H9 (cell line): Measurements from ENCODE around the gene TARBP1. TPM values are rescaled to one million over a fixed set of nuclear protein-coding genes. Genes with fewer than 3 reads are reported as not detected.

Source experiments
- DNase-seq: peaks from one replicate; pipeline ENCODE4 v3.0.0-alpha.2; 2017
- H2AFZ ChIP-seq: one replicate; pipeline ENCODE4 v1.6.1; 2013; ENCODE audit warnings: mild to moderate bottlenecking, low read length, control low read depth, moderate library complexity
- H2AK5ac ChIP-seq: 2 replicates; pipeline ENCODE4 v1.6.1; 2013; ENCODE audit warnings: low read length, control low read depth, mixed read lengths; ENCODE audit not compliant: insufficient read length
- H2BK120ac ChIP-seq: one replicate; pipeline ENCODE4 v1.6.1; 2013; ENCODE audit warnings: low read depth, mild to moderate bottlenecking, low read length, control low read depth, inconsistent platforms; ENCODE audit not compliant: poor library complexity, severe bottlenecking
- H2BK12ac ChIP-seq: 2 replicates; pipeline ENCODE4 v1.6.1; 2013; ENCODE audit warnings: low read length, control low read depth, mixed read lengths, low read depth; ENCODE audit not compliant: insufficient read length
- H2BK15ac ChIP-seq: 2 replicates; pipeline ENCODE4 v1.6.1; 2013; ENCODE audit warnings: low read depth, low read length, control low read depth
- H2BK20ac ChIP-seq: one replicate; pipeline ENCODE4 v1.6.1; 2013; ENCODE audit warnings: low read depth, mild to moderate bottlenecking, low read length, control low read depth, inconsistent platforms; ENCODE audit not compliant: poor library complexity, severe bottlenecking
- H2BK5ac ChIP-seq: 2 replicates; pipeline ENCODE4 v1.6.1; 2013; ENCODE audit warnings: low read length, control low read depth, mixed read lengths; ENCODE audit not compliant: insufficient read length
- H3K14ac ChIP-seq: 2 replicates; pipeline ENCODE4 v1.6.1; 2013; ENCODE audit warnings: low read length, control low read depth; ENCODE audit not compliant: insufficient read depth
- H3K18ac ChIP-seq: 2 replicates; pipeline ENCODE4 v1.6.1; 2013; ENCODE audit warnings: low read depth, mild to moderate bottlenecking, mixed read lengths, low read length, control low read depth; ENCODE audit not compliant: insufficient read length
- H3K23ac ChIP-seq: 2 replicates; pipeline ENCODE4 v1.6.1; 2013; ENCODE audit warnings: low read length, control low read depth, mixed read lengths, low read depth; ENCODE audit not compliant: insufficient read length
- H3K23me2 ChIP-seq: 2 replicates; pipeline ENCODE4 v1.6.1; 2013; ENCODE audit warnings: low read depth, mild to moderate bottlenecking, mixed read lengths, low read length, control low read depth; ENCODE audit not compliant: insufficient read length, poor library complexity, severe bottlenecking
- H3K27ac ChIP-seq: 2 replicates; pipeline ENCODE4 v1.5.1; 2013; ENCODE audit warnings: low read length, control low read depth, mixed read lengths, low read depth; ENCODE audit not compliant: insufficient read length
- H3K27me3 ChIP-seq: 2 replicates; pipeline ENCODE4 v1.6.1; 2013; ENCODE audit warnings: low read length, control low read depth, inconsistent platforms; ENCODE audit not compliant: insufficient read depth
- H3K4ac ChIP-seq: 2 replicates; pipeline ENCODE4 v1.6.1; 2013; ENCODE audit warnings: low read depth, mild to moderate bottlenecking, control low read depth, inconsistent platforms, low read length, moderate library complexity
- H3K4me1 ChIP-seq: 2 replicates; pipeline ENCODE4 v1.6.1; 2013; ENCODE audit warnings: low read length, control low read depth, inconsistent platforms; ENCODE audit not compliant: insufficient read depth
- H3K4me2 ChIP-seq: 2 replicates; pipeline ENCODE4 v1.6.1; 2013; ENCODE audit warnings: low read length, control low read depth, mixed read lengths; ENCODE audit not compliant: insufficient read length, insufficient read depth
- H3K56ac ChIP-seq: 2 replicates; pipeline ENCODE4 v1.6.1; 2013; ENCODE audit warnings: low read depth, mild to moderate bottlenecking, mixed read lengths, low read length, control low read depth; ENCODE audit not compliant: insufficient read length
- H3K79me1 ChIP-seq: 2 replicates; pipeline ENCODE4 v1.6.1; 2013; ENCODE audit warnings: low read depth, mild to moderate bottlenecking, moderate library complexity, low read length, control low read depth, inconsistent platforms; ENCODE audit not compliant: insufficient read depth, poor library complexity, severe bottlenecking
- H3K79me2 ChIP-seq: 2 replicates; pipeline ENCODE4 v1.6.1; 2013; ENCODE audit warnings: low read length, control low read depth, inconsistent platforms; ENCODE audit not compliant: insufficient read depth
- H3K9ac ChIP-seq: 2 replicates; pipeline ENCODE4 v1.6.1; 2013; ENCODE audit warnings: low read length, control low read depth, mixed read lengths; ENCODE audit not compliant: insufficient read length; ENCODE audit errors: extremely low read depth
- H3K9me3 ChIP-seq: one replicate; pipeline ENCODE4 v1.6.1; 2013; ENCODE audit warnings: low read depth, low read length, inconsistent platforms; ENCODE audit not compliant: control insufficient read depth
- H3T11ph ChIP-seq: one replicate; pipeline ENCODE4 v1.6.1; 2013; ENCODE audit warnings: mild to moderate bottlenecking, low read length, control low read depth, inconsistent platforms
- H4K20me1 ChIP-seq: one replicate; pipeline ENCODE4 v1.6.1; 2013; ENCODE audit not compliant: control insufficient read depth, insufficient read length, insufficient read depth
- H4K5ac ChIP-seq: 2 replicates; pipeline ENCODE4 v1.6.1; 2013; ENCODE audit warnings: low read depth, mild to moderate bottlenecking, mixed read lengths, low read length, control low read depth; ENCODE audit not compliant: insufficient read length
- H4K8ac ChIP-seq: replicated peaks from 2 replicates; pipeline ENCODE4 v1.6.1; 2013; ENCODE audit warnings: low read length, control low read depth, mixed read lengths, low read depth; ENCODE audit not compliant: insufficient read length
- H4K91ac ChIP-seq: 2 replicates; pipeline ENCODE4 v1.6.1; 2013; ENCODE audit warnings: low read depth, mild to moderate bottlenecking, moderate library complexity, mixed read lengths, low read length, control low read depth; ENCODE audit not compliant: insufficient read length
- H3K27ac Mint-ChIP-seq, 3 experiments: 2 replicates in 2 of 3; 3 replicates in 1 of 3; pipeline ENCODE4 v1.8.0; 2020 to 2021; ENCODE audit warnings: mixed read lengths in 3 of 3, mild to moderate bottlenecking in 1 of 3, moderate library complexity in 1 of 3
- H3K27me3 Mint-ChIP-seq: 2 replicates; pipeline ENCODE4 v1.8.0; 2021; ENCODE audit warnings: low read depth, mild to moderate bottlenecking, moderate library complexity, mixed read lengths
- H3K36me3 Mint-ChIP-seq, 3 experiments: 2 replicates in 2 of 3; 3 replicates in 1 of 3; pipeline ENCODE4 v1.8.0; 2020 to 2021; ENCODE audit warnings: low read depth in 3 of 3, mixed read lengths in 3 of 3; ENCODE audit not compliant: insufficient read depth in 1 of 3
- H3K4me1 Mint-ChIP-seq, 2 experiments: 2 replicates each; pipeline ENCODE4 v1.8.0; 2020; ENCODE audit warnings: mixed read lengths in 2 of 2
- H3K4me3 Mint-ChIP-seq, 2 experiments: 2 replicates in 1 of 2; 3 replicates in 1 of 2; pipeline ENCODE4 v1.8.0; 2020 to 2021; ENCODE audit warnings: mild to moderate bottlenecking in 2 of 2, mixed read lengths in 2 of 2, moderate library complexity in 1 of 2
- H3K9me3 Mint-ChIP-seq, 2 experiments: 2 replicates in 1 of 2; 3 replicates in 1 of 2; pipeline ENCODE4 v1.8.0; 2020; ENCODE audit warnings: mild to moderate bottlenecking in 2 of 2, mixed read lengths in 2 of 2, moderate library complexity in 1 of 2
- total RNA-seq: library from RNA; stranded (reverse); gene quantifications from 2 replicates; pipeline ENCODE4 v1.2.1, GENCODE V29; 2021
- TF ChIP-seq, protein P1 (sequence below): fragments of 200-600 bp; sonication (generic); conservative IDR thresholded peaks from 3 replicates; pipeline ENCODE4 v1.8.0; 2021; ENCODE audit warnings: antibody characterized with exemption, mild to moderate bottlenecking

TARBP1 gene
- total RNA-seq, 1 experiment from 2014 or later: 20.2 TPM

DNA sequence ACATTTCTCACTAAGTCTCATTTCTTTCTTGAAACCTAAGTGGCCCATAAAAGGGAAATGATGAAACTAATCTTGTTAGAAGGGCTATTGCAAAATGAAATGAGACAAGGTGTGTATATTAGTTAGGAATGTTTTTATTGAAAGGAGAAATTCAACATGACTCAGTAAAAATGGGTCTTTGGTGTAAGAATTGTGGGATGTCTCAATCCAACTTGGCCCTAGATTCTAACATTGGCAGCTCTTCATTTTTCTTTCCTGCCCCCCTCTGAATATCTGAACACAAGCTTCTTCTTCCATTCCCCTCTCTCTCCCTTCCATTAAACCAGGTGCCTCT is 26.8 kb upstream of the TARBP1 start:
- H3K27ac Mint-ChIP-seq: no peak overlapping the region
- DNase-seq: no peak

More for the DNA sequence above, 26.8 kb upstream of the TARBP1 start:
- Histone ChIP-seq H3K27me3 (no peaks in the 10 kb centered on the region; the same call in 1 of the 2 replicates), H3K23ac (no peak overlapping the region), H3K27ac (no peak overlapping the region), H2BK5ac (no peak overlapping the region), H3K4ac (no peak overlapping the region), H4K8ac (no peak overlapping the region), H3K79me2 (no peaks in the 10 kb centered on the region), H2BK20ac (no peak overlapping the region), H4K5ac (no peak overlapping the region), H3K4me1 (peaks cover 8% of the 10 kb centered on the region; the same call in 1 of the 2 replicates), H3K9ac (no peak overlapping the region), H2BK120ac (no peak overlapping the region), H2AFZ (no peak overlapping the region), H3K9me3 (no peaks in the 10 kb centered on the region), H4K91ac (no peak overlapping the region), H3K14ac (no peak overlapping the region), H4K20me1 (no peaks in the 10 kb centered on the region), H2BK12ac (no peak overlapping the region), H2AK5ac (no peak overlapping the region), H3K56ac (no peak overlapping the region), H3K18ac (no peak overlapping the region), H3K79me1 (no peaks in the 10 kb centered on the region), H3K23me2 (no peaks in the 10 kb centered on the region), H2BK15ac (no peak overlapping the region), H3T11ph (no peak overlapping the region), H3K4me2 (no peak overlapping the region)
- Mint-ChIP-seq H3K27me3 (no peaks in the 10 kb centered on the region; the same call in none of the 2 replicates), H3K36me3 (peaks cover 3 to 6% (median 3%) of the 10 kb centered on the region in 3 experiments; a peak in 4 of 7 replicates), H3K9me3 (peaks cover 0 to 4% of the 10 kb centered on the region in 2 experiments; a peak in 2 of 5 replicates), H3K4me3 (no peak overlapping the region), H3K4me1 (peaks cover 45 to 46% of the 10 kb centered on the region in 2 experiments)
- TF ChIP-seq, protein P1, sequence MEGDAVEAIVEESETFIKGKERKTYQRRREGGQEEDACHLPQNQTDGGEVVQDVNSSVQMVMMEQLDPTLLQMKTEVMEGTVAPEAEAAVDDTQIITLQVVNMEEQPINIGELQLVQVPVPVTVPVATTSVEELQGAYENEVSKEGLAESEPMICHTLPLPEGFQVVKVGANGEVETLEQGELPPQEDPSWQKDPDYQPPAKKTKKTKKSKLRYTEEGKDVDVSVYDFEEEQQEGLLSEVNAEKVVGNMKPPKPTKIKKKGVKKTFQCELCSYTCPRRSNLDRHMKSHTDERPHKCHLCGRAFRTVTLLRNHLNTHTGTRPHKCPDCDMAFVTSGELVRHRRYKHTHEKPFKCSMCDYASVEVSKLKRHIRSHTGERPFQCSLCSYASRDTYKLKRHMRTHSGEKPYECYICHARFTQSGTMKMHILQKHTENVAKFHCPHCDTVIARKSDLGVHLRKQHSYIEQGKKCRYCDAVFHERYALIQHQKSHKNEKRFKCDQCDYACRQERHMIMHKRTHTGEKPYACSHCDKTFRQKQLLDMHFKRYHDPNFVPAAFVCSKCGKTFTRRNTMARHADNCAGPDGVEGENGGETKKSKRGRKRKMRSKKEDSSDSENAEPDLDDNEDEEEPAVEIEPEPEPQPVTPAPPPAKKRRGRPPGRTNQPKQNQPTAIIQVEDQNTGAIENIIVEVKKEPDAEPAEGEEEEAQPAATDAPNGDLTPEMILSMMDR: no peak
